Measurements from ENCODE around the gene DOCK7. TPM values are rescaled to one million over a fixed set of nuclear protein-coding genes. Genes with fewer than 3 reads are reported as not detected.
A peak's percentile ranks its signal among the peaks of the same experiment; 100 is the strongest.

The DOCK7 gene
- total and polyA plus RNA-seq, 2 of the 13 experiments (the other 11 are each of a cell fraction or from before 2014, with no cell fraction given): 45.7 to 67.2 TPM

- no peak for TF ChIP-seq ZNF547 (CRISPR knock-in tag; IDR thresholded peaks at IDR 0.05)
- TF ChIP-seq SOX5 (CRISPR knock-in tag; IDR thresholded peaks at IDR 0.05; ENCODE audit: borderline replicate concordance): no peak
- TF ChIP-seq ETV6 (CRISPR knock-in tag; conservative IDR thresholded peaks at IDR 0.05): no peak
- no peak; the same call in 1 of the 2 replicates for TF ChIP-seq CHCHD3 (CRISPR knock-in tag; IDR thresholded peaks at IDR 0.05)
- peak; percentile 78; the same call in 1 of the 2 replicates for TF ChIP-seq KAT7 (CRISPR knock-in tag; IDR thresholded peaks at IDR 0.05; ENCODE audit: borderline replicate concordance)
- peak; percentile 30; the same call in 1 of the 2 replicates for TF ChIP-seq KLF12 (CRISPR knock-in tag; IDR thresholded peaks at IDR 0.05; ENCODE audit: borderline replicate concordance)
- TF ChIP-seq BCL6 (CRISPR knock-in tag; IDR thresholded peaks at IDR 0.05): 0 out of 2 replicates have a peak, but pooled peaks have one; percentile 26
- TF ChIP-seq CBFB (CRISPR knock-in tag; IDR thresholded peaks at IDR 0.05): no peak
- TF ChIP-seq ZNF652 (CRISPR knock-in tag; IDR thresholded peaks at IDR 0.05; ENCODE audit: borderline replicate concordance, low read depth): no peak
- peak; percentile 63; the same call in 1 of the 2 replicates for TF ChIP-seq MEIS1 (CRISPR knock-in tag; IDR thresholded peaks at IDR 0.05; ENCODE audit: borderline replicate concordance)
- TF ChIP-seq, protein P1, sequence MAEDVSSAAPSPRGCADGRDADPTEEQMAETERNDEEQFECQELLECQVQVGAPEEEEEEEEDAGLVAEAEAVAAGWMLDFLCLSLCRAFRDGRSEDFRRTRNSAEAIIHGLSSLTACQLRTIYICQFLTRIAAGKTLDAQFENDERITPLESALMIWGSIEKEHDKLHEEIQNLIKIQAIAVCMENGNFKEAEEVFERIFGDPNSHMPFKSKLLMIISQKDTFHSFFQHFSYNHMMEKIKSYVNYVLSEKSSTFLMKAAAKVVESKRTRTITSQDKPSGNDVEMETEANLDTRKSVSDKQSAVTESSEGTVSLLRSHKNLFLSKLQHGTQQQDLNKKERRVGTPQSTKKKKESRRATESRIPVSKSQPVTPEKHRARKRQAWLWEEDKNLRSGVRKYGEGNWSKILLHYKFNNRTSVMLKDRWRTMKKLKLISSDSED (CRISPR knock-in tag; IDR thresholded peaks at IDR 0.05): no peak; the same call in 1 of the 2 replicates
- no peak for TF ChIP-seq ZNF747 (CRISPR knock-in tag; IDR thresholded peaks at IDR 0.05; ENCODE audit: borderline replicate concordance)
- 0 out of 2 replicates have a peak, but pooled peaks have one; percentile 61 for TF ChIP-seq ZNF552 (CRISPR knock-in tag; IDR thresholded peaks at IDR 0.05; ENCODE audit: borderline replicate concordance)
- TF ChIP-seq ZNF292 (CRISPR knock-in tag; IDR thresholded peaks at IDR 0.05; ENCODE audit: borderline replicate concordance, low read depth): 0 out of 2 replicates have a peak, but pooled peaks have one; percentile 60
- TF ChIP-seq SMAD3 (CRISPR knock-in tag; IDR thresholded peaks at IDR 0.05): no peak
- TF ChIP-seq, protein P2, sequence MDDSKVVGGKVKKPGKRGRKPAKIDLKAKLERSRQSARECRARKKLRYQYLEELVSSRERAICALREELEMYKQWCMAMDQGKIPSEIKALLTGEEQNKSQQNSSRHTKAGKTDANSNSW (CRISPR knock-in tag; IDR thresholded peaks at IDR 0.05; ENCODE audit: borderline replicate concordance): no peak; the same call in 1 of the 2 replicates
- TF ChIP-seq IKZF4 (CRISPR knock-in tag; IDR thresholded peaks at IDR 0.05; ENCODE audit: borderline replicate concordance, low read depth, not compliant biosample characterization): no peak
- no peak for TF ChIP-seq ZNF282 (IDR thresholded peaks at IDR 0.05; ENCODE audit: partially characterized antibody)
- no peak for TF ChIP-seq ZNF280B (CRISPR knock-in tag; IDR thresholded peaks at IDR 0.05; ENCODE audit: borderline replicate concordance)
- TF ChIP-seq, protein P3, sequence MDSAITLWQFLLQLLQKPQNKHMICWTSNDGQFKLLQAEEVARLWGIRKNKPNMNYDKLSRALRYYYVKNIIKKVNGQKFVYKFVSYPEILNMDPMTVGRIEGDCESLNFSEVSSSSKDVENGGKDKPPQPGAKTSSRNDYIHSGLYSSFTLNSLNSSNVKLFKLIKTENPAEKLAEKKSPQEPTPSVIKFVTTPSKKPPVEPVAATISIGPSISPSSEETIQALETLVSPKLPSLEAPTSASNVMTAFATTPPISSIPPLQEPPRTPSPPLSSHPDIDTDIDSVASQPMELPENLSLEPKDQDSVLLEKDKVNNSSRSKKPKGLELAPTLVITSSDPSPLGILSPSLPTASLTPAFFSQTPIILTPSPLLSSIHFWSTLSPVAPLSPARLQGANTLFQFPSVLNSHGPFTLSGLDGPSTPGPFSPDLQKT (CRISPR knock-in tag; IDR thresholded peaks at IDR 0.05; ENCODE audit: borderline replicate concordance): no peak
- no peak for TF ChIP-seq CSRNP1 (CRISPR knock-in tag; IDR thresholded peaks at IDR 0.05)
Observed at GRCh38 chr1:62687903-62688686, at the start of gene DOCK7 (continued).

Measured in HepG2 (cell line).